Measurements from ENCODE around the gene PPP1R36.

The PPP1R36 gene

DNA sequence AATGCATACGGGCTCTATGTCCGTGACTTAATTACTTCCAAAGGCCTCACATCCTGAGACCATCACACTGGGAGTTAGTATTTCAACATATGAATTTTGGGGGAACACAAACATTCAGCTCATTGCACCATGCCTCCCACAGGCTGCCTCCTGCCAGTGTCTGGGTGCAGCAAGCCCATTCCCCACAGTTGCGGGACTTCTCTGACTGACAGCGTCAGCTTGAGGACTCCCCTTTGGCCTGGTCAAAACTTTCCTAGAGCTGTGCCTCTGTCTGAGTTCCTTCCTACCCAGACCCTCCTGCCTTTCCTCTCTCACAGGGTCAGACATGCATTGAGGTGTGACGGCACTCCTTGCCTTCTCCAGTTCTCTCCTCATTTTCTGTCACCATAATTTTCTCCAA lies 27.4 kb downstream of the PPP1R36 start:
- TF ChIP-seq EZH2phosphoT487 (IDR thresholded peaks at IDR 0.05; ENCODE audit: low read length) = no peak
- no peak for TF ChIP-seq EZH2 (optimal IDR thresholded peaks at IDR 0.05; ENCODE audit: low read depth, low read length)
- TF ChIP-seq, protein P1, sequence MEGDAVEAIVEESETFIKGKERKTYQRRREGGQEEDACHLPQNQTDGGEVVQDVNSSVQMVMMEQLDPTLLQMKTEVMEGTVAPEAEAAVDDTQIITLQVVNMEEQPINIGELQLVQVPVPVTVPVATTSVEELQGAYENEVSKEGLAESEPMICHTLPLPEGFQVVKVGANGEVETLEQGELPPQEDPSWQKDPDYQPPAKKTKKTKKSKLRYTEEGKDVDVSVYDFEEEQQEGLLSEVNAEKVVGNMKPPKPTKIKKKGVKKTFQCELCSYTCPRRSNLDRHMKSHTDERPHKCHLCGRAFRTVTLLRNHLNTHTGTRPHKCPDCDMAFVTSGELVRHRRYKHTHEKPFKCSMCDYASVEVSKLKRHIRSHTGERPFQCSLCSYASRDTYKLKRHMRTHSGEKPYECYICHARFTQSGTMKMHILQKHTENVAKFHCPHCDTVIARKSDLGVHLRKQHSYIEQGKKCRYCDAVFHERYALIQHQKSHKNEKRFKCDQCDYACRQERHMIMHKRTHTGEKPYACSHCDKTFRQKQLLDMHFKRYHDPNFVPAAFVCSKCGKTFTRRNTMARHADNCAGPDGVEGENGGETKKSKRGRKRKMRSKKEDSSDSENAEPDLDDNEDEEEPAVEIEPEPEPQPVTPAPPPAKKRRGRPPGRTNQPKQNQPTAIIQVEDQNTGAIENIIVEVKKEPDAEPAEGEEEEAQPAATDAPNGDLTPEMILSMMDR (IDR thresholded peaks at IDR 0.05; ENCODE audit: low read length) = no peak
- no peaks in the 10 kb centered on the region for H3K36me3 ChIP-seq (replicated peaks; ENCODE audit: insufficient read depth, low read length)
- H3K79me2 ChIP-seq (ENCODE audit: low read length) = no peaks in the 10 kb centered on the region
- no peak overlapping the region for H3K9ac ChIP-seq (ENCODE audit: low read length)
- H3F3A ChIP-seq (ENCODE audit: insufficient read depth, low read length) = no peaks in the 10 kb centered on the region
- no peaks in the 10 kb centered on the region for H3K4me1 ChIP-seq (ENCODE audit: low read length)
- no peaks in the 10 kb centered on the region for H3K9me3 ChIP-seq (replicated peaks; ENCODE audit: insufficient read depth, low read length)
- H4K20me1 ChIP-seq (ENCODE audit: insufficient read depth, low read length) = no peaks in the 10 kb centered on the region
- H3K27me3 ChIP-seq (replicated peaks; ENCODE audit: insufficient read depth, low read length) = no peaks in the 10 kb centered on the region
- H3K4me2 ChIP-seq (ENCODE audit: low read depth, low read length) = no peak overlapping the region
- no peak overlapping the region for H3K4me3 ChIP-seq (ENCODE audit: low read length)
- no peaks in the 10 kb centered on the region for H3K9me2 ChIP-seq (replicated peaks; ENCODE audit: insufficient read depth, low read length)
- DNase-seq = no peak
- no peak overlapping the region for H2AFZ ChIP-seq (ENCODE audit: low read length)
- no peak overlapping the region for H3K27ac ChIP-seq (ENCODE audit: low read length)

DNA sequence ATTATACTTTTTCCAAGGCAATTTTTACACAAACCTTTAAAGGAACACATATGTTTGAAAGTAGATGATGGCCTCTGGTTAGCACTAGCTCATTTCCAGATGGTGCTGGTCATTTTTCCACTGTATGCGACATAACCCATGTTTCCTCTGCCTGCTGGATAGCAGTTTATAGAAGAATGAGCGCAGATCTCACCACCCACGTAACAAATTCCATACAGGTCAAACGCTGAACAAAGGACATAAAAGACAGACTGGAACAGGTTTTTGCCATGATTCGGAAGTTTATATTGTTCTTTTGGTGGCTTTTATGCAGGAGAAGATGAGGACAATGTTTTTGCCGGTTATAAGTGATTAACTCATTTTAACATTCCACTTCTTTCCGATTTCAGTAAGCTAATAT lies 30.7 kb downstream of the PPP1R36 start:
- Histone ChIP-seq H3K27ac (ENCODE audit: low read length) (no peak overlapping the region), H2AFZ (ENCODE audit: low read length) (no peak overlapping the region), H3K4me2 (ENCODE audit: low read depth, low read length) (no peak overlapping the region), H3K79me2 (ENCODE audit: low read length) (no peaks in the 10 kb centered on the region), H3F3A (ENCODE audit: insufficient read depth, low read length) (no peaks in the 10 kb centered on the region), H3K36me3 (replicated peaks; ENCODE audit: insufficient read depth, low read length) (no peaks in the 10 kb centered on the region), H3K9ac (ENCODE audit: low read length) (no peak overlapping the region), H3K27me3 (replicated peaks; ENCODE audit: insufficient read depth, low read length) (no peaks in the 10 kb centered on the region), H4K20me1 (ENCODE audit: insufficient read depth, low read length) (no peaks in the 10 kb centered on the region), H3K9me2 (replicated peaks; ENCODE audit: insufficient read depth, low read length) (no peaks in the 10 kb centered on the region), H3K4me3 (ENCODE audit: low read length) (no peak overlapping the region), H3K9me3 (replicated peaks; ENCODE audit: insufficient read depth, low read length) (no peaks in the 10 kb centered on the region), H3K4me1 (ENCODE audit: low read length) (no peaks in the 10 kb centered on the region)
- TF ChIP-seq, protein P1 (IDR thresholded peaks at IDR 0.05; ENCODE audit: low read length) = no peak
- no peak for TF ChIP-seq EZH2 (optimal IDR thresholded peaks at IDR 0.05; ENCODE audit: low read depth, low read length)
- TF ChIP-seq EZH2phosphoT487 (IDR thresholded peaks at IDR 0.05; ENCODE audit: low read length) = no peak
- DNase-seq = no peak

DNA sequence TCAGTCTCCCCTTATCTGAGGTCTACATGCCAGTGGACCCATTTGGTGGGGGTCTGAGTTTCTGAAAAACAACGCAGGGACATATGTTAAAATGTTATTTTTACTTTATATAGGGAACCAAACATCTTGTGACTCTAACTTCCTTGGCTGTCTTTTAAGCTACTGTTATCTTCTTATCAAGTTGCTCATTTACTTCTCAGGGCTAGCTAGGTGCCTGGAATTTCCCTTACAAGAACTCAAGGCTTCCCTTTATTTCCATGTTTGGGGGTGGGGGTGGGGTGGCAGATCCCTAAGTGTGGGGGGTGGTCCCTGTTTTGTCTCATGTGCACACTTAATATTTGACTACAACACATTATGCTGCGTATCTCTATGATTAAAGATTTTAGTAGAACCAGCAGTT lies 31.6 kb downstream of the PPP1R36 start:
- Histone ChIP-seq H3K36me3 (replicated peaks; ENCODE audit: insufficient read depth, low read length) (no peaks in the 10 kb centered on the region), H3K9me2 (replicated peaks; ENCODE audit: insufficient read depth, low read length) (no peaks in the 10 kb centered on the region), H3K27me3 (replicated peaks; ENCODE audit: insufficient read depth, low read length) (no peaks in the 10 kb centered on the region), H4K20me1 (ENCODE audit: insufficient read depth, low read length) (no peaks in the 10 kb centered on the region), H3F3A (ENCODE audit: insufficient read depth, low read length) (no peaks in the 10 kb centered on the region), H3K9ac (ENCODE audit: low read length) (no peak overlapping the region), H3K4me1 (ENCODE audit: low read length) (no peaks in the 10 kb centered on the region), H3K9me3 (replicated peaks; ENCODE audit: insufficient read depth, low read length) (no peaks in the 10 kb centered on the region), H3K4me2 (ENCODE audit: low read depth, low read length) (no peak overlapping the region), H3K79me2 (ENCODE audit: low read length) (no peaks in the 10 kb centered on the region), H3K4me3 (ENCODE audit: low read length) (no peak overlapping the region), H3K27ac (ENCODE audit: low read length) (no peak overlapping the region), H2AFZ (ENCODE audit: low read length) (no peak overlapping the region)
- no peak for DNase-seq
- TF ChIP-seq, protein P1 (IDR thresholded peaks at IDR 0.05; ENCODE audit: low read length) = no peak
- TF ChIP-seq EZH2 (optimal IDR thresholded peaks at IDR 0.05; ENCODE audit: low read depth, low read length) (no peak), EZH2phosphoT487 (IDR thresholded peaks at IDR 0.05; ENCODE audit: low read length) (no peak)
